Colonic mucosa (tissue), 4 donors: Measurements from ENCODE around the gene B9D2. TPM values are rescaled to one million over a fixed set of nuclear protein-coding genes. Genes with fewer than 3 reads are reported as not detected.
A peak's percentile ranks its signal among the peaks of the same experiment; 100 is the strongest.

ENCODE experiments used
- DNase-seq: peaks from one replicate; pipeline ENCODE4 v3.0.0-alpha.2; 2020
- H3K27ac ChIP-seq: fragments of 200-600 bp; one replicate; pipeline ENCODE4 v1.8.0; 2021
- H3K27me3 ChIP-seq: fragments of 200-600 bp; one replicate; pipeline ENCODE4 v1.8.0; 2021
- H3K36me3 ChIP-seq: fragments of 200-600 bp; one replicate; pipeline ENCODE4 v1.8.0; 2021
- H3K4me1 ChIP-seq: fragments of 200-600 bp; one replicate; pipeline ENCODE4 v1.8.0; 2021; ENCODE audit warnings: mild to moderate bottlenecking
- H3K4me3 ChIP-seq: fragments of 200-600 bp; one replicate; pipeline ENCODE4 v1.8.0; 2021
- H3K9ac ChIP-seq, 2 donors: one replicate each; pipeline ENCODE4 v1.7.0; 2013; ENCODE audit warnings: control low read depth in 2 of 2, low read depth in 2 of 2, low read length in 2 of 2
- H3K9me3 ChIP-seq: fragments of 200-600 bp; one replicate; pipeline ENCODE4 v1.8.0; 2021
- CTCF ChIP-seq: fragments of 200-600 bp; IDR thresholded peaks from one replicate; pipeline ENCODE4 v1.8.0; 2022; ENCODE audit warnings: antibody characterized with exemption, mild to moderate bottlenecking
- intact Hi-C: fragments of 100-400 bp; cut with DNase I; formaldehyde crosslinking; loops from one replicate; pipeline ENCODE4 v1.14.1; 2022
- total RNA-seq, 2 donors: library from RNA; stranded (reverse); fragmentation: NEBNext Ultra II Directional in 1 of 2; extraction: Animal tissue kit (Norgen Biotek cat#: 25700) in 1 of 2; gene quantifications; one replicate each; pipeline ENCODE4 v1.2.1, GENCODE V29; 2021
- donor health status: healthy.
- donor health status: DM: no; HTN: no; CAD: no.
- donor health status: DM: no; HTN: no; CAD: no.

The B9D2 gene
- total RNA-seq, 2 donors from 2014 or later = 8.4 to 10.4 TPM

DNA sequence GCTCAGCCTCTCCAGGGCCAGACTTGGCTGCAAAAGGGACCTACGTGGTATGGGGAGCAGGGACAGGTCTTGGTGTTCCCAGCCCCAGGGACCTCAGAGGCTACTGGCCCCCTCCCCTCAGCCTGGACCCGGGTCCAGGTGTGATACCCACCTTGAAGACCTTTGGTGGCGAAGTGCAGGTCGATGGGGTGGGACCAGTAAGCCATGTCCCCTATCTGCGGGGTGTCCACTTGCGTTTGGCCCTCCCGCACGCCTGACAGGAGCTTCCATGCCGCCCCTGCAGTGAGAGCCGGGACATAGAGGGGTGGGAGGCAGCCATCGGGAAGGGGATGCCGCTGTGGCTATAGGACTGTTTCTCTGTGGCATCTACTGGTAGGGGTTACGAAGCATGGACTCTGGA is 6.2 kb downstream of the B9D2 start:
- TF ChIP-seq CTCF = no peak
- H3K36me3 ChIP-seq = no peaks in the 10 kb centered on the region
- intact Hi-C loops = no loop called here
- DNase-seq = no peak
- H3K9me3 ChIP-seq = no peaks in the 10 kb centered on the region
- H3K27me3 ChIP-seq = peaks cover 2% of the 10 kb centered on the region
- H3K4me1 ChIP-seq = peaks cover 1% of the 10 kb centered on the region
- no peak overlapping the region for H3K4me3 ChIP-seq
- H3K27ac ChIP-seq = no peak overlapping the region
- no peak overlapping the region for H3K9ac ChIP-seq

DNA sequence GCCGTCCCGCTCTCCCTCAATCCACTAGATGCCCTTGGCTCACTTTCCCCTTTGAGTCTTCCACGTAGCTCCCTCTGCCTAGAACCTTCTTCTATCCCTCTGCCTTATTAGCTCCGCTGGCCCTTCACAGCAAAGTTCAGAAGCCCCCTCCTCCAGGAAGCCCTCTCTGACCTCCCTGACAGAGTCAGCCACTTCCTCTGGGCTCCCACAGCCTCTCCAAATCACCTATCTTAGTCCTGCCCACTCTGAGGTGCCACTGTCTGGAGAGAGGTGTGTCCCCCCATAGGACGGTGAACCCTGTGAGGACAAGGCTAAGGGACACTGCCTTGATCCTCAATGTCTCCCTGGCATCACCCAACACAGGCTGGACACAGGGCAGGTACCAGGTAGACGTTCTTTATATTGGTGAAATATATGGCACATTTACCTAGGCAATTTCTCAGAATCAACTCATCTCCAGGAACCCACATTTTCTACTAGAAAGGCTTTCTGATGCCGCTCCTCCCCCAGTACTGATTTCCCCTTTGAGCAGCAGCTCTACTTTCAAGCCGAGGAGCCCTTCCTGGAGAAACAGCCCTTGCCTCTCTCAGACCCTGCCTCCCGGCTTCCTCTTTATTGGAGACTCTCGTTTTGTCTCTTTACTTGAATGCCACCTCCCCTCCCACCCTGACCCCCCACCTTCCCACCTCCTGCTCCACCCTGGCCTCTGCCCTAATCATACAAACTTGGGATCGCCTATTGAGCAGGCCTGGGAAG is 6.8 kb downstream of the B9D2 start:
- no peak for DNase-seq
- no peak overlapping the region for H3K4me3 ChIP-seq
- intact Hi-C loops = no loop called here
- H3K36me3 ChIP-seq = no peaks in the 10 kb centered on the region
- H3K27me3 ChIP-seq = peaks cover 7% of the 10 kb centered on the region
- no peak overlapping the region for H3K9ac ChIP-seq
- H3K27ac ChIP-seq = no peak overlapping the region
- TF ChIP-seq CTCF = no peak
- H3K4me1 ChIP-seq = peaks cover 6% of the 10 kb centered on the region
- H3K9me3 ChIP-seq = no peaks in the 10 kb centered on the region

DNA sequence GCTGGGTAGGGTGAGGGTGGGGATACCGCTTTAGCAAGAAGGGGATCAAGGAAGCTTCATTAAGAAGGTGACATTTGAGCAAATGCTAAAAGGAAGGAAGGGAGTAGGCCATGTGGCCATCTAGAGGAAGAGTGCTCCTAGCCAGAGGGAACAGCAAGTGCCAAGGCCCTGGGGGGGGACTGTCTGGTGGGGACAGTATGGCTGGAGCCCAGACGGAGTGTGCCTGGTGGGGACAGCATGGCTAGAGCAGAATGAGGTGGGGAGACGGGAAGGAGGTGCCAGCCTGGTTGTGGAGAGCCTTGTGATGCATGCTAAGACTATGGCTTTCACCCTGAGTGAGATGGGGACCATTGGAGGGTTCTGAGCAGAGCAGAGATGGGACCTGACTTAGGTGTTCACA is 8.1 kb downstream of the B9D2 start:
- TF ChIP-seq CTCF = no peak
- no peak overlapping the region for H3K4me3 ChIP-seq
- H3K27me3 ChIP-seq = peaks cover 7% of the 10 kb centered on the region
- H3K9me3 ChIP-seq = no peaks in the 10 kb centered on the region
- H3K9ac ChIP-seq = no peak overlapping the region
- no peak overlapping the region for H3K27ac ChIP-seq
- no peak for DNase-seq
- intact Hi-C loops = no loop called here
- H3K4me1 ChIP-seq = peaks cover 6% of the 10 kb centered on the region
- no peaks in the 10 kb centered on the region for H3K36me3 ChIP-seq

DNA sequence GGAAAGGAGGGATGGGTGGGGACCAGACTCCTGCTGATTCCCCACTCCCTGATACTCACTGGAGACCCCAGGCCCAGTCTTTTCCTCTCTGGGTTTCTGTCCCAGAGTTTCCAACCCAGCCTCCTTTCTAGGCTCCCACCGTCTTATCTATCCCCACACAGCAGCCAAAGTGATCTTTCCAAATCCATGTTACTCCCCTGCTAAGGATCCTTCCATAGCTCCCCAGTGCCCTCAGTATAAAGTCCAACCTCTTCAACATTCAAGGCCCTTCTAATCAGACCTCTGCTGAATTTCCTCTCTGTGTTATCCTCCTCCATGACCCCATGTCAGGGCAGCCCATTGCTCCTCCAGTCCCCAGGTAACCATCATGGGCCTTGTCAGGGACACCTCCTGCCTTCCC is 8.9 kb downstream of the B9D2 start:
- H3K9me3 ChIP-seq = no peaks in the 10 kb centered on the region
- no peak overlapping the region for H3K4me3 ChIP-seq
- H3K4me1 ChIP-seq = peaks cover 6% of the 10 kb centered on the region
- TF ChIP-seq CTCF = no peak
- DNase-seq = no peak
- peaks cover 7% of the 10 kb centered on the region for H3K27me3 ChIP-seq
- intact Hi-C loops = no loop called here
- no peak overlapping the region for H3K27ac ChIP-seq
- no peaks in the 10 kb centered on the region for H3K36me3 ChIP-seq
- no peak overlapping the region for H3K9ac ChIP-seq

GRCh38 chr19:41354343-41354953 is 9.5 kb downstream of the B9D2 start:
- H3K9ac ChIP-seq = peak overlapping the region in 1 of 2 donors; percentile 77
- H3K4me3 ChIP-seq = no peak overlapping the region
- DNase-seq = peak; percentile 28

More at GRCh38 chr19:41354343-41354953, 9.5 kb downstream of the B9D2 start:
- Histone ChIP-seq H3K9me3 (no peaks in the 10 kb centered on the region), H3K27ac (peak overlapping the region; percentile 81), H3K36me3 (no peaks in the 10 kb centered on the region), H3K4me1 (peaks cover 6% of the 10 kb centered on the region), H3K27me3 (peaks cover 7% of the 10 kb centered on the region)
- intact Hi-C loops = no loop called here
- no peak for TF ChIP-seq CTCF
